HCT116 (cell line): ENCODE data around the gene CCL7. TPM values are rescaled to one million over a fixed set of nuclear protein-coding genes. Genes with fewer than 3 reads are reported as not detected.

Experiments used
- ATAC-seq: fragments of 200-7000 bp; cut with Tn5 transposase; 2 replicates; pipeline ENCODE4 v1.9.1; 2020; ENCODE audit warnings: mild to moderate bottlenecking, moderate library complexity
- BruUV-seq: library from RNA; stranded (reverse); fragments of 400-500 nt; replicated peaks from 2 replicates; lab custom pipeline; 2021; lab: Mats Ljungman, UMichigan
- CTCF ChIA-PET: fragments of 300-600 bp; sonication (Branson Sonifier 250); formaldehyde crosslinking; loops from one replicate; lab custom pipeline; 2021; ENCODE audit warnings: antibody characterized with exemption; lab: Charles Lee
- POLR2A ChIA-PET: fragments of 300-600, 350-600 bp; sonication (Branson Sonifier 250); formaldehyde crosslinking; loops from one replicate; lab custom pipeline; 2021; ENCODE audit warnings: antibody characterized with exemption; lab: Charles Lee
- RAD21 ChIA-PET, 2 experiments: fragments of 300-600 bp; sonication (Branson Sonifier 250); formaldehyde crosslinking; loops; one replicate each; lab custom pipeline; 2023; ENCODE audit warnings: low total read pairs in 2 of 2; ENCODE audit not compliant: uncharacterized antibody in 2 of 2, unreplicated experiment in 2 of 2, low non-redundant PET in 1 of 2; lab: Charles Lee
- DNase-seq: peaks from one replicate; pipeline ENCODE4 v3.0.0-alpha.2; 2010; ENCODE audit warnings: low read depth, low spot score
- H2AFZ ChIP-seq: fragments of 200-600 bp; shearing (Covaris generic), sonication (generic); 2 replicates; pipeline ENCODE4 v1.6.1; 2017; ENCODE audit warnings: low read depth, mixed run types, mixed read lengths, antibody characterized with exemption, low read length; ENCODE audit not compliant: poor library complexity, severe bottlenecking
- H3K27ac ChIP-seq: 2 replicates; pipeline ENCODE4 v1.5.1; 2012; ENCODE audit warnings: low read depth, low read length
- H3K27me3 ChIP-seq: fragments of 200-600 bp; sonication (generic); 2 replicates; pipeline ENCODE4 v1.6.1; 2016; ENCODE audit warnings: mixed run types, low read length, mixed read lengths; ENCODE audit not compliant: insufficient read depth
- H3K36me3 ChIP-seq, 2 experiments: fragments of 200-500 bp in 1 of 2; fragments of 200-600 bp in 1 of 2; sonication (Bioruptor generic) in 1 of 2; sonication (generic) in 1 of 2; 2 replicates each; pipeline versions ENCODE4 v1.5.1 to v1.6.1; 2014 to 2016; ENCODE audit warnings: low read length in 2 of 2, inconsistent platforms in 1 of 2, mixed read lengths in 1 of 2, mixed run types in 1 of 2; ENCODE audit not compliant: insufficient read depth in 2 of 2, control insufficient read depth in 1 of 2
- H3K4me1 ChIP-seq, 2 experiments: fragments of 200-600 bp in 1 of 2; sonication (generic) in 1 of 2; 2 replicates each; pipeline versions ENCODE4 v1.5.1 to v1.6.1; 2012 to 2017; ENCODE audit warnings: low read length in 2 of 2, inconsistent platforms in 1 of 2, mild to moderate bottlenecking in 1 of 2, mixed read lengths in 1 of 2, mixed run types in 1 of 2, moderate library complexity in 1 of 2; ENCODE audit not compliant: insufficient read depth in 2 of 2, control insufficient read depth in 1 of 2
- H3K4me2 ChIP-seq: fragments of 200-600 bp; sonication (generic); 2 replicates; pipeline ENCODE4 v1.6.1; 2017; ENCODE audit warnings: mixed run types, low read length, mixed read lengths
- H3K4me3 ChIP-seq, 2 experiments: fragments of 200-600 bp in 1 of 2; sonication (generic) in 1 of 2; replicated peaks in 1 of 2; 2 replicates each; pipeline ENCODE4 v1.5.1; 2011 to 2016; ENCODE audit warnings: low read length in 2 of 2, control low read depth in 1 of 2, low read depth in 1 of 2, mild to moderate bottlenecking in 1 of 2, mixed read lengths in 1 of 2, mixed run types in 1 of 2
- H3K79me2 ChIP-seq: fragments of 200-600 bp; sonication (generic); 2 replicates; pipeline ENCODE4 v1.6.1; 2017; ENCODE audit warnings: mild to moderate bottlenecking, mixed run types, low read length, moderate library complexity, mixed read lengths; ENCODE audit not compliant: insufficient read depth
- H3K9ac ChIP-seq: fragments of 200-600 bp; sonication (generic); 2 replicates; pipeline ENCODE4 v1.6.1; 2016; ENCODE audit warnings: low read length, mixed read lengths
- H3K9me2 ChIP-seq: fragments of 200-600 bp; sonication (generic), shearing (Covaris generic); 2 replicates; pipeline ENCODE4 v1.6.1; 2017; ENCODE audit warnings: mixed run types, mild to moderate bottlenecking, moderate library complexity; ENCODE audit not compliant: insufficient read depth
- H3K9me3 ChIP-seq, 2 experiments: fragments of 200-500 bp in 1 of 2; fragments of 200-600 bp in 1 of 2; sonication (Bioruptor generic) in 1 of 2; sonication (generic) in 1 of 2; 2 replicates each; pipeline ENCODE4 v1.6.1; 2014 to 2017; ENCODE audit warnings: low read length in 2 of 2, mixed read lengths in 2 of 2, inconsistent platforms in 1 of 2, low read depth in 1 of 2, mild to moderate bottlenecking in 1 of 2, mixed run types in 1 of 2, moderate library complexity in 1 of 2; ENCODE audit not compliant: control insufficient read depth in 1 of 2, insufficient read depth in 1 of 2
- H4K20me1 ChIP-seq: fragments of 200-600 bp; sonication (generic), shearing (Covaris generic); 2 replicates; pipeline ENCODE4 v1.6.1; 2017; ENCODE audit warnings: mixed run types, mild to moderate bottlenecking, moderate library complexity; ENCODE audit not compliant: insufficient read depth
- CBX3 ChIP-seq: IDR thresholded peaks from 2 replicates; pipeline ENCODE4 v1.6.1; 2012; ENCODE audit warnings: low read depth
- CEBPB ChIP-seq: IDR thresholded peaks from 2 replicates; pipeline ENCODE4 v1.6.1; 2012; ENCODE audit warnings: low read depth
- EGR1 ChIP-seq: IDR thresholded peaks from 2 replicates; pipeline ENCODE4 v1.6.1; 2012; ENCODE audit warnings: low read depth
- ELF1 ChIP-seq: IDR thresholded peaks from 2 replicates; pipeline ENCODE4 v1.6.1; 2012; ENCODE audit warnings: low read depth, borderline replicate concordance
- EZH2 ChIP-seq: fragments of 200-600 bp; sonication (generic); IDR thresholded peaks from 2 replicates; pipeline ENCODE4 v1.6.1; 2017; ENCODE audit warnings: antibody characterized with exemption, mixed run types
- EZH2phosphoT487 ChIP-seq: fragments of 200-600 bp; IDR thresholded peaks from 2 replicates; pipeline ENCODE4 v1.6.1; 2018; ENCODE audit warnings: antibody characterized with exemption, borderline replicate concordance
- POLR2AphosphoS5 ChIP-seq: IDR thresholded peaks from 2 replicates; pipeline ENCODE4 v1.6.1; 2011; ENCODE audit warnings: mild to moderate bottlenecking, low read depth, low read length, moderate library complexity
- RAD21 ChIP-seq: IDR thresholded peaks from 2 replicates; pipeline ENCODE4 v1.6.1; 2012; ENCODE audit warnings: low read depth, mild to moderate bottlenecking
- SP1 ChIP-seq: IDR thresholded peaks from 2 replicates; pipeline ENCODE4 v1.6.1; 2012; ENCODE audit warnings: low read depth
- SRF ChIP-seq: IDR thresholded peaks from 2 replicates; pipeline ENCODE4 v1.6.1; 2012; ENCODE audit warnings: low read depth
- TCF7L2 ChIP-seq: IDR thresholded peaks from 2 replicates; pipeline ENCODE4 v1.7.0; 2011; ENCODE audit warnings: borderline replicate concordance, inconsistent platforms; ENCODE audit not compliant: insufficient read depth, insufficient read length; ENCODE audit errors: extremely low read depth
- YY1 ChIP-seq: IDR thresholded peaks from 2 replicates; pipeline ENCODE4 v1.6.1; 2011; ENCODE audit warnings: low read length, low read depth, moderate library complexity, mild to moderate bottlenecking; ENCODE audit not compliant: insufficient replicate concordance; ENCODE audit errors: extremely low read depth
- ZFX ChIP-seq: fragments of 450-650 bp; IDR thresholded peaks from 2 replicates; pipeline ENCODE4 v1.6.1; 2017
- intact Hi-C: fragments of 100-400 bp; cut with micrococcal nuclease; formaldehyde crosslinking; loops from 2 replicates; pipeline ENCODE4 v1.10.0; 2022
- total RNA-seq: library from RNA; stranded (reverse); gene quantifications from one replicate; pipeline ENCODE4 v1.2.1, GENCODE V29; 2021; ENCODE audit not compliant: unreplicated experiment
- TF ChIP-seq, protein P1 (sequence below): IDR thresholded peaks from 2 replicates; pipeline ENCODE4 v1.6.1; 2012
- TF ChIP-seq, protein P2 (sequence below): IDR thresholded peaks from 2 replicates; pipeline ENCODE4 v1.6.1; 2011; ENCODE audit warnings: mild to moderate bottlenecking, low read length, moderate library complexity; ENCODE audit not compliant: insufficient replicate concordance; ENCODE audit errors: extremely low read depth
- TF ChIP-seq, protein P3 (sequence below): IDR thresholded peaks from 2 replicates; pipeline ENCODE4 v1.6.1; 2012; ENCODE audit warnings: low read depth

Gene CCL7
- total RNA-seq, 1 experiment from 2014 or later = not detected

DNA sequence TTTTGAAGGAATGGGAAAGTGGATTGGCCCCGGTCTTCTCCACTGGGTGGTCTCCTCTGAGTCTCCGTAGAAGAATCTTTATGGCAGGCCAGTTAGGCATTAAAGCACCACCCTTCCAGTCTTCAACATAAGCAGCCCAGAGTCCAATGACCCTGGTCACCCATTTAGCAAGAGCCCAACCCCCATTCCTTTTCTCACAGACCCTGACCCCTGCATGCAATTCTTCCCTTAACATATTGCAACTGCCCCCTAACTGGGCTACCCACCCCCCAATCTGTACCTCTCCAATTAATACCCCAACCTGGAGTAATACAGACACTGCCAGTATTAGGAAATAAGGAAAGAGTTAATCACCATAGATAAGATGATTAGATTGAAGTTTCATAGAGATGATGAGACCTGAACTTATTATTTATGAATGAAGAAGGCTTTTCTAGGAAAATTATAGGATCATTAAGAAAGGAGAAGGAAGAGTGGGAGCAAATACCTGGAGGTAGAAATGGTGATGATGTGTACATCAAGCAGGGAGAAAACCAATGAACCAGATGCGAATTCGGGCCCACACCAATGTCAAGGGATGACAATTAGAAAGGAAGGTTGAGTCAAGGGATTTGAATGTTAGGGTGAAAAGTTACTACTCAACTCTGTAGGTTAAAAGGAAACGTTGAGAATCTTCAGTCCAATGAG is 12.6 kb upstream of the CCL7 start:
- no TSS peak for BruUV-seq
- RAD21 ChIA-PET = no interaction called here

More for the DNA sequence above, 12.6 kb upstream of the CCL7 start:
- TF ChIP-seq ZFX (no peak), ELF1 (no peak), EZH2phosphoT487 (no peak), POLR2AphosphoS5 (no peak), TCF7L2 (no peak), SP1 (no peak), CBX3 (no peak), YY1 (no peak), SRF (no peak), CEBPB (no peak), EGR1 (no peak), EZH2 (no peak), RAD21 (no peak)
- TF ChIP-seq, protein P1, sequence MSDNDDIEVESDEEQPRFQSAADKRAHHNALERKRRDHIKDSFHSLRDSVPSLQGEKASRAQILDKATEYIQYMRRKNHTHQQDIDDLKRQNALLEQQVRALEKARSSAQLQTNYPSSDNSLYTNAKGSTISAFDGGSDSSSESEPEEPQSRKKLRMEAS = no peak
- TF ChIP-seq, protein P2, sequence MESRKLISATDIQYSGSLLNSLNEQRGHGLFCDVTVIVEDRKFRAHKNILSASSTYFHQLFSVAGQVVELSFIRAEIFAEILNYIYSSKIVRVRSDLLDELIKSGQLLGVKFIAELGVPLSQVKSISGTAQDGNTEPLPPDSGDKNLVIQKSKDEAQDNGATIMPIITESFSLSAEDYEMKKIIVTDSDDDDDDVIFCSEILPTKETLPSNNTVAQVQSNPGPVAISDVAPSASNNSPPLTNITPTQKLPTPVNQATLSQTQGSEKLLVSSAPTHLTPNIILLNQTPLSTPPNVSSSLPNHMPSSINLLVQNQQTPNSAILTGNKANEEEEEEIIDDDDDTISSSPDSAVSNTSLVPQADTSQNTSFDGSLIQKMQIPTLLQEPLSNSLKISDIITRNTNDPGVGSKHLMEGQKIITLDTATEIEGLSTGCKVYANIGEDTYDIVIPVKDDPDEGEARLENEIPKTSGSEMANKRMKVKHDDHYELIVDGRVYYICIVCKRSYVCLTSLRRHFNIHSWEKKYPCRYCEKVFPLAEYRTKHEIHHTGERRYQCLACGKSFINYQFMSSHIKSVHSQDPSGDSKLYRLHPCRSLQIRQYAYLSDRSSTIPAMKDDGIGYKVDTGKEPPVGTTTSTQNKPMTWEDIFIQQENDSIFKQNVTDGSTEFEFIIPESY = no peak
- TF ChIP-seq, protein P3, sequence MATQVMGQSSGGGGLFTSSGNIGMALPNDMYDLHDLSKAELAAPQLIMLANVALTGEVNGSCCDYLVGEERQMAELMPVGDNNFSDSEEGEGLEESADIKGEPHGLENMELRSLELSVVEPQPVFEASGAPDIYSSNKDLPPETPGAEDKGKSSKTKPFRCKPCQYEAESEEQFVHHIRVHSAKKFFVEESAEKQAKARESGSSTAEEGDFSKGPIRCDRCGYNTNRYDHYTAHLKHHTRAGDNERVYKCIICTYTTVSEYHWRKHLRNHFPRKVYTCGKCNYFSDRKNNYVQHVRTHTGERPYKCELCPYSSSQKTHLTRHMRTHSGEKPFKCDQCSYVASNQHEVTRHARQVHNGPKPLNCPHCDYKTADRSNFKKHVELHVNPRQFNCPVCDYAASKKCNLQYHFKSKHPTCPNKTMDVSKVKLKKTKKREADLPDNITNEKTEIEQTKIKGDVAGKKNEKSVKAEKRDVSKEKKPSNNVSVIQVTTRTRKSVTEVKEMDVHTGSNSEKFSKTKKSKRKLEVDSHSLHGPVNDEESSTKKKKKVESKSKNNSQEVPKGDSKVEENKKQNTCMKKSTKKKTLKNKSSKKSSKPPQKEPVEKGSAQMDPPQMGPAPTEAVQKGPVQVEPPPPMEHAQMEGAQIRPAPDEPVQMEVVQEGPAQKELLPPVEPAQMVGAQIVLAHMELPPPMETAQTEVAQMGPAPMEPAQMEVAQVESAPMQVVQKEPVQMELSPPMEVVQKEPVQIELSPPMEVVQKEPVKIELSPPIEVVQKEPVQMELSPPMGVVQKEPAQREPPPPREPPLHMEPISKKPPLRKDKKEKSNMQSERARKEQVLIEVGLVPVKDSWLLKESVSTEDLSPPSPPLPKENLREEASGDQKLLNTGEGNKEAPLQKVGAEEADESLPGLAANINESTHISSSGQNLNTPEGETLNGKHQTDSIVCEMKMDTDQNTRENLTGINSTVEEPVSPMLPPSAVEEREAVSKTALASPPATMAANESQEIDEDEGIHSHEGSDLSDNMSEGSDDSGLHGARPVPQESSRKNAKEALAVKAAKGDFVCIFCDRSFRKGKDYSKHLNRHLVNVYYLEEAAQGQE = no peak
- Histone ChIP-seq H2AFZ (no peak overlapping the region), H3K4me1 (no peaks in the 10 kb centered on the region), H3K79me2 (no peaks in the 10 kb centered on the region), H3K36me3 (no peaks in the 10 kb centered on the region), H3K9ac (no peak overlapping the region), H3K9me3 (no peaks in the 10 kb centered on the region), H3K27ac (no peak overlapping the region), H3K4me3 (no peak overlapping the region), H3K4me2 (no peak overlapping the region), H3K27me3 (no peaks in the 10 kb centered on the region; the same call in 1 of the 2 replicates), H3K9me2 (no peaks in the 10 kb centered on the region), H4K20me1 (no peaks in the 10 kb centered on the region)
- intact Hi-C loops = no loop called here
- POLR2A ChIA-PET = no interaction called here
- CTCF ChIA-PET = no interaction called here
- ATAC-seq = no peak
- DNase-seq = no peak
